HEK293T (cell line): ENCODE results near the gene SLC9A6.

Experiments
- BHLHE40 ChIP-seq: fragments of 450-650 bp; IDR thresholded peaks from 2 replicates; pipeline ENCODE4 v1.6.1; 2016; ENCODE audit warnings: mild to moderate bottlenecking, moderate library complexity, borderline replicate concordance
- CTBP1 ChIP-seq: fragments of 450-650 bp; IDR thresholded peaks from 2 replicates; pipeline ENCODE4 v1.6.1; 2016; ENCODE audit warnings: borderline replicate concordance
- ELF4 ChIP-seq: fragments of 450-650 bp; IDR thresholded peaks from 2 replicates; pipeline ENCODE4 v1.6.1; 2017; ENCODE audit warnings: antibody characterized with exemption
- FOXA1 ChIP-seq: fragments of 450-650 bp; IDR thresholded peaks from 2 replicates; pipeline ENCODE4 v1.6.1; 2016; ENCODE audit warnings: mild to moderate bottlenecking
- L3MBTL2 ChIP-seq: fragments of 450-650 bp; conservative IDR thresholded peaks from 2 replicates; pipeline ENCODE4 v1.6.1; 2016; ENCODE audit warnings: mild to moderate bottlenecking
- SP1 ChIP-seq: fragments of 450-650 bp; IDR thresholded peaks from 2 replicates; pipeline ENCODE4 v1.6.1; 2017
- SUZ12 ChIP-seq: fragments of 450-650 bp; IDR thresholded peaks from 2 replicates; pipeline ENCODE4 v1.6.1; 2016; ENCODE audit warnings: mild to moderate bottlenecking

GRCh38 chrX:135977611-135978010, 7.6 kb upstream of the SLC9A6 start:
- TF ChIP-seq BHLHE40 (no peak), SP1 (no peak), SUZ12 (no peak), CTBP1 (no peak), L3MBTL2 (no peak), ELF4 (no peak), FOXA1 (no peak)
